Neural progenitor cell (in vitro differentiated cells): ENCODE data around the gene LGALS16. TPM values are rescaled to one million over a fixed set of nuclear protein-coding genes. Genes with fewer than 3 reads are reported as not detected.
"Not testable (repeated sequence)": the region's sequence is repeated elsewhere in the genome, so short reads cannot be mapped to it uniquely, and the experiment has no call there.

Experiments
- DNase-seq: peaks from one replicate; pipeline ENCODE4 v3.0.0-alpha.2; 2016; ENCODE audit warnings: low spot score
- H2AFZ ChIP-seq: fragments of 200-600 bp; sonication (generic); replicated peaks from 2 replicates; pipeline ENCODE4 v1.6.1; 2016; ENCODE audit warnings: antibody characterized with exemption
- H3F3A ChIP-seq: fragments of 200-600 bp; sonication (generic); 2 replicates; pipeline ENCODE4 v1.6.1; 2016; ENCODE audit warnings: antibody characterized with exemption, low read depth
- H3K27ac ChIP-seq: fragments of 200-600 bp; sonication (generic); 2 replicates; pipeline ENCODE4 v1.5.1; 2016; ENCODE audit warnings: mild to moderate bottlenecking
- H3K27me3 ChIP-seq: fragments of 200-600 bp; sonication (generic); 2 replicates; pipeline ENCODE4 v1.6.1; 2016; ENCODE audit warnings: mild to moderate bottlenecking, moderate library complexity
- H3K36me3 ChIP-seq: fragments of 200-600 bp; sonication (generic); 2 replicates; pipeline ENCODE4 v1.5.1; 2016
- H3K4me1 ChIP-seq: fragments of 200-600 bp; sonication (generic); 2 replicates; pipeline ENCODE4 v1.6.1; 2016; ENCODE audit warnings: mixed run types
- H3K4me2 ChIP-seq: fragments of 200-600 bp; sonication (generic); 2 replicates; pipeline ENCODE4 v1.6.1; 2016
- H3K4me3 ChIP-seq: fragments of 200-600 bp; sonication (generic); 2 replicates; pipeline ENCODE4 v1.5.1; 2016
- H3K79me2 ChIP-seq: fragments of 200-600 bp; sonication (generic); 2 replicates; pipeline ENCODE4 v1.6.1; 2016; ENCODE audit warnings: low read depth
- H3K9ac ChIP-seq: fragments of 200-600 bp; sonication (generic); 2 replicates; pipeline ENCODE4 v1.6.1; 2016
- H3K9me3 ChIP-seq: fragments of 200-600 bp; sonication (generic); 2 replicates; pipeline ENCODE4 v1.5.1; 2016; ENCODE audit warnings: low read depth
- H4K20me1 ChIP-seq: fragments of 200-600 bp; sonication (generic); 2 replicates; pipeline ENCODE4 v1.6.1; 2016; ENCODE audit warnings: low read depth
- H3K27ac Mint-ChIP-seq: 3 replicates; pipeline ENCODE4 v1.8.0; 2021; ENCODE audit warnings: mixed read lengths
- H3K27me3 Mint-ChIP-seq: 2 replicates; pipeline ENCODE4 v1.8.0; 2022; ENCODE audit warnings: low read depth, mild to moderate bottlenecking, inconsistent platforms, moderate library complexity, mixed read lengths; ENCODE audit not compliant: insufficient read depth
- H3K36me3 Mint-ChIP-seq: 3 replicates; pipeline ENCODE4 v1.8.0; 2021; ENCODE audit warnings: mixed read lengths
- H3K4me1 Mint-ChIP-seq: 3 replicates; pipeline ENCODE4 v1.8.0; 2021; ENCODE audit warnings: mixed read lengths
- H3K4me3 Mint-ChIP-seq: 3 replicates; pipeline ENCODE4 v1.8.0; 2021; ENCODE audit warnings: mild to moderate bottlenecking, moderate library complexity, mixed read lengths
- H3K9me3 Mint-ChIP-seq: 3 replicates; pipeline ENCODE4 v1.8.0; 2020; ENCODE audit warnings: mixed read lengths
- CTCF ChIP-seq: fragments of 200-600 bp; sonication (generic); IDR thresholded peaks from 2 replicates; pipeline ENCODE4 v1.5.1; 2017; ENCODE audit warnings: antibody characterized with exemption, mild to moderate bottlenecking
- EZH2 ChIP-seq: fragments of 200-600 bp; sonication (generic); IDR thresholded peaks from 2 replicates; pipeline ENCODE4 v1.6.1; 2017; ENCODE audit warnings: antibody characterized with exemption, mild to moderate bottlenecking, moderate library complexity
- EZH2phosphoT487 ChIP-seq: fragments of 200-600 bp; sonication (generic); IDR thresholded peaks from 2 replicates; pipeline ENCODE4 v1.6.1; 2017; ENCODE audit warnings: antibody characterized with exemption
- total RNA-seq: library from RNA; depleted of rRNA; stranded (reverse); fragments of >200 nt; gene quantifications from 2 replicates; pipeline ENCODE4 v1.2.3, GENCODE V29; 2015; ENCODE audit warnings: low replicate concordance

Gene LGALS16
- total RNA-seq, 1 donor from 2014 or later: not detected

GRCh38 chr19:39673862-39674261, 18.1 kb downstream of the LGALS16 start:
- not testable (repeated sequence) for H3K9me3 ChIP-seq, DNase-seq, H3K4me2 ChIP-seq, H3K27me3 Mint-ChIP-seq, H3K4me1 Mint-ChIP-seq, H3K27ac Mint-ChIP-seq, H3K79me2 ChIP-seq, H3F3A ChIP-seq, H3K4me3 ChIP-seq, H3K27me3 ChIP-seq, H2AFZ ChIP-seq, H4K20me1 ChIP-seq, H3K36me3 Mint-ChIP-seq, H3K4me3 Mint-ChIP-seq, H3K9me3 Mint-ChIP-seq, H3K9ac ChIP-seq, H3K27ac ChIP-seq, H3K4me1 ChIP-seq, H3K36me3 ChIP-seq
- peak; percentile 26 for TF ChIP-seq CTCF

- H4K20me1 ChIP-seq: no peaks in the 10 kb centered on the region
- H3K4me2 ChIP-seq: no peak overlapping the region
- no peaks in the 10 kb centered on the region for H3K79me2 ChIP-seq
- DNase-seq: no peak
- Mint-ChIP-seq H3K27ac (no peak overlapping the region), H3K27me3 (peaks cover 4% of the 10 kb centered on the region), H3K4me3 (no peak overlapping the region), H3K36me3 (no peaks in the 10 kb centered on the region), H3K4me1 (no peaks in the 10 kb centered on the region), H3K9me3 (no peaks in the 10 kb centered on the region)
- no peaks in the 10 kb centered on the region for H3K36me3 ChIP-seq
- no peaks in the 10 kb centered on the region for H3F3A ChIP-seq
- H3K9me3 ChIP-seq: no peaks in the 10 kb centered on the region
- TF ChIP-seq EZH2 (no peak), CTCF (no peak), EZH2phosphoT487 (no peak)
- H3K27me3 ChIP-seq: no peaks in the 10 kb centered on the region
- H3K4me1 ChIP-seq: no peaks in the 10 kb centered on the region
- H3K9ac ChIP-seq: no peak overlapping the region
- no peak overlapping the region for H3K27ac ChIP-seq
- no peak overlapping the region for H3K4me3 ChIP-seq
- no peak overlapping the region for H2AFZ ChIP-seq
Observed at GRCh38 chr19:39676004-39676403, 20.3 kb downstream of the LGALS16 start.

- no peaks in the 10 kb centered on the region for H3K9me3 Mint-ChIP-seq
- no peak for DNase-seq
- Histone ChIP-seq H3K9me3 (no peaks in the 10 kb centered on the region), H4K20me1 (no peaks in the 10 kb centered on the region), H3K4me1 (no peaks in the 10 kb centered on the region), H3F3A (no peaks in the 10 kb centered on the region), H3K79me2 (no peaks in the 10 kb centered on the region), H3K36me3 (no peaks in the 10 kb centered on the region), H3K4me3 (no peak overlapping the region), H3K27ac (no peak overlapping the region), H3K9ac (no peak overlapping the region), H3K4me2 (no peak overlapping the region), H2AFZ (no peak overlapping the region), H3K27me3 (no peaks in the 10 kb centered on the region)
- H3K4me3 Mint-ChIP-seq: no peak overlapping the region
- H3K36me3 Mint-ChIP-seq: no peaks in the 10 kb centered on the region
- no peaks in the 10 kb centered on the region for H3K4me1 Mint-ChIP-seq
- H3K27ac Mint-ChIP-seq: no peak overlapping the region
- TF ChIP-seq CTCF (no peak), EZH2 (no peak), EZH2phosphoT487 (no peak)
- H3K27me3 Mint-ChIP-seq: no peaks in the 10 kb centered on the region
Observed at GRCh38 chr19:39677961-39678889, 22.5 kb downstream of the LGALS16 start.
